Activated T-helper 1 cell treated with Interleukin-2 at 50 U/mL for 16 hours (primary cell): ENCODE results near the gene GALR3.
A peak's percentile ranks its signal among the peaks of the same experiment; 100 is the strongest.

Experiments
- DNase-seq: peaks from one replicate; pipeline ENCODE4 v3.0.0-alpha.2; 2020; ENCODE audit warnings: low read depth

GALR3 gene

GRCh38 chr22:37822079-37822833 is 926 bp upstream of the GALR3 start:
- no peak for DNase-seq

DNA sequence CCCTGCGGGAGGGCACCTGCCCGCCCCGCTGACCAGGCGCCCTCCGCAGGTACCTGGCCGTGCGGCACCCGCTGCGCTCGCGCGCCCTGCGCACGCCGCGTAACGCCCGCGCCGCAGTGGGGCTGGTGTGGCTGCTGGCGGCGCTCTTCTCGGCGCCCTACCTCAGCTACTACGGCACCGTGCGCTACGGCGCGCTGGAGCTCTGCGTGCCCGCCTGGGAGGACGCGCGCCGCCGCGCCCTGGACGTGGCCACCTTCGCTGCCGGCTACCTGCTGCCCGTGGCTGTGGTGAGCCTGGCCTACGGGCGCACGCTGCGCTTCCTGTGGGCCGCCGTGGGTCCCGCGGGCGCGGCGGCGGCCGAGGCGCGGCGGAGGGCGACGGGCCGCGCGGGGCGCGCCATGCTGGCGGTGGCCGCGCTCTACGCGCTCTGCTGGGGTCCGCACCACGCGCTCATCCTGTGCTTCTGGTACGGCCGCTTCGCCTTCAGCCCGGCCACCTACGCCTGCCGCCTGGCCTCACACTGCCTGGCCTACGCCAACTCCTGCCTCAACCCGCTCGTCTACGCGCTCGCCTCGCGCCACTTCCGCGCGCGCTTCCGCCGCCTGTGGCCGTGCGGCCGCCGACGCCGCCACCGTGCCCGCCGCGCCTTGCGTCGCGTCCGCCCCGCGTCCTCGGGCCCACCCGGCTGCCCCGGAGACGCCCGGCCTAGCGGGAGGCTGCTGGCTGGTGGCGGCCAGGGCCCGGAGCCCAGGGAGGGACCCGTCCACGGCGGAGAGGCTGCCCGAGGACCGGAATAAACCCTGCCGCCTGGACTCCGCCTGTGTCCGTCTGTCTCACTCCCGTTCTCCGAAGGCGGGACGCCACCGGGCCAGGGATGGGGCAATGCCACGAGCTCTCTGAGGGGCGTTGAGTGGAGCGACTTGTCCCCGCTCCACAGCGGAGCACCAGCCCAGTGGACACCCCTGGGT is 1.8 kb downstream of the GALR3 start:
- no peak for DNase-seq

- no peak for DNase-seq
Measured at GRCh38 chr22:37827056-37827455, 3.9 kb downstream of the GALR3 start.

GRCh38 chr22:37830093-37830842 is 7.1 kb downstream of the GALR3 start:
- DNase-seq, result no peak

- no peak for DNase-seq
Measured at GRCh38 chr22:37831472-37831871, 8.3 kb downstream of the GALR3 start.

- no peak for DNase-seq
Measured at GRCh38 chr22:37832022-37832857, 9.1 kb downstream of the GALR3 start.

DNA sequence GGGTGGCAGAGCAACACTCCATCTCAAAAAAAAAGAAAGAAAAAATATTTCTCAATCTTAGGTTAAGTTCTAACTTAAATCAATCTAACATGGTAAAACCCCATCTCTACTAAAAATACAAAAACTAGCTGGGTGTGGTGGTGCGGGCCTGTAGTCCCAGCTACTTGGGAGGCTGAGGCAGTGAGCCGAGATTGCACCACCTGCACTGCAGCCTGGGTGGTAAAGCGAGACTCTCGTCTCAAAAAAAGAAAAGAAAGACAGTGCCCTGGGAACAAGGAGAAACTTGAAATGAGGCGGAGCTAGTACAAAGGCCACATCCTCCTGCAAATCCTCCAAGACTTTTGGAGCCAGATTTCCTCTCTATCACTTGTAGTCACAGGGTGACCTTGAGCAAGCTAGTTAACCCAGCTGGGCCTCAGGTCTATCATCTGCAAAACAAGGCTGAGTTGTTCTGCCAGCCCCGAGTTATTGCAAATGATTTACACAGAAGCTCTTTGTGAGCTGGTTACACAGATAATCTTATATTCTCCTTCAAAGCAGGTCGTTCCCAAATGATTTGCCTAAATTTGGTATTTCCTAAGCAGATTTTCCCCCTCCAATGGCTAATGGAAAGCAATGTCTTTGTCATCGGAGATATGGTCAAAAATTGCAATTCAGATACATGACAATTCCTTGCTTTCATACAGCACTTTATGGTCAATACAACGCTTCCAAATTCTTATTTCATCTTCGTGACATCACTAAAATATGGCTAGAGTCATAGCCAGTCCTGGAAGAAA is 19.0 kb downstream of the GALR3 start:
- no peak for DNase-seq

- peak; percentile 35 for DNase-seq
Measured at GRCh38 chr22:37843741-37844089, 20.5 kb downstream of the GALR3 start.

GRCh38 chr22:37844904-37845329 is 21.7 kb downstream of the GALR3 start:
- no peak for DNase-seq

DNA sequence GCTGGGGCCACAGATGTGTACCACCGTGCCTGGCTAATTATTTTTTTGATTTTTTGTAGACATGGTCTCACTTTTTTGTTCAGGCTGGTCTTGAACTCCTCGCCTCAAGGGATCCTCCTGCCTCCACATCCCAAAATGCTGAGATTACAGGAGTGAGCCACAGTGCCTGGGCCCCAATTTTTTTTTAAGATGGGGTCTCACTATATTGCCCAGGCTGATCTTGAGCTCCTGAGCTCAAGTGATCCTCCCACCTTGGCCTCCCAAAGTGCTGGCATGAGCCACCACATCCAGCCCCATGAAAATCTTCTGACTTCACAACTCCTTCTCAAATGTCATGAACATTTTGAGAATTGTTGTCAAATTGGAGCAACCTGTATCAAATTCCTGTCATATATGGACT is 23.3 kb downstream of the GALR3 start:
- no peak for DNase-seq

DNA sequence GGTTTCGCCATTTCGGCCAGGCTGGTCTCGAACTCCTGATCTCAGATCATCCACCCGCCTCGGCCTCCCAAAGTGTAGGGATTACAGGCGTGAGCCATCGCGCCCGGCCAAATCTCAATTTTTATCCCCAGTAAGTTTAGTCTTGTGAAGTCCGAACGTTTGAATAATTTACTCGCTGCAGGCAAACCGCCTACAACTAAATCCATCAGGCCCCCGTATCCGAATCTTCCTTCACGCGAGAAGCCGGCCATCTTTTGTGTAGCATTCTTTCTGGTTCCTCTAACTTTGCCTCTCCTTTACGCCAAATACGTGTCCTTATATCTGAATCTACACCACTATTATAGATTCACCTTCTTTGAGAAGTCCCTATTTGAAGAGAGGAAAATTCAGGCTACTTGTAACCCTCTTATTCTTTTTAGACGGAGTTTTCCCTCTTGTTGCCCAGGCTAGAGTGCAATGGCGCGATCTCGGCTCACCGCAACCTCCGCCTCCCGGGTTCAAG is 25.5 kb downstream of the GALR3 start:
- no peak for DNase-seq

DNA sequence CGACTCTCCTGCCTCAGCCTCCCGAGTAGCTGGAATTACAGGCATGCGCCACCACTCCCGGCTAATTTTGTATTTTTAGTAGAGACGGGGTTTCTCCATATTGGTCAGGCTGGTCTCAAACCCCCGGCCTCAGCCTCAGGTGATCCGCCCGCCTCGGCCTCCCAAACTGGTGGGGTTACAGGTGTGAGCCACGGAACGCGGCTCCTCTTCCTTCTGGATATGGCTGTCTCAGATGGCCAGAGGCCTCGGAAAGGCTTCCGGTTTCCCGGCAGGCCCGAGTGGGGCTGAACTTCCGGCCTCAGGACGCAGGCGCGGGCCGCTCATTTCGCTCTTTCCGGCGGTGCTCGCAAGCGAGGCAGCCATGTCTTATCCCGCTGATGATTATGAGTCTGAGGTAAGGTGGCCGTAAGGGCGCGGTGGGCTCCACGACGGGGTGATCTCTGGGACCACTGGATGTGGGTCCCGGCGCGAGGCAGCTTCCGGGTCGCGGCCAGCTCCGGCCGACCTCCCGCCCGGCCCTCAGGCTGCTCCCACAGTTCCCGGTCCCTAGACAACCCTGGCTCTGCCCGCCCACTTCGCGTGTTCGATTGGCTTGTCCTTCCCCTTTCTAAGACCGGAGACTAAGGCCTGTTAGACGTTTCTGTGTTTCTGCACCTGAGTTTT is 26.0 kb downstream of the GALR3 start, which contains the start of gene EIF3L:
EIF3L (plus strand) TSS at position 331 of the 663 bp plus-strand sequence; CDS start at position 362, 31 bp downstream.
- peak; percentile 85 for DNase-seq

GRCh38 chr22:37850801-37851200 is 27.6 kb downstream of the GALR3 start:
- DNase-seq, result no peak

DNA sequence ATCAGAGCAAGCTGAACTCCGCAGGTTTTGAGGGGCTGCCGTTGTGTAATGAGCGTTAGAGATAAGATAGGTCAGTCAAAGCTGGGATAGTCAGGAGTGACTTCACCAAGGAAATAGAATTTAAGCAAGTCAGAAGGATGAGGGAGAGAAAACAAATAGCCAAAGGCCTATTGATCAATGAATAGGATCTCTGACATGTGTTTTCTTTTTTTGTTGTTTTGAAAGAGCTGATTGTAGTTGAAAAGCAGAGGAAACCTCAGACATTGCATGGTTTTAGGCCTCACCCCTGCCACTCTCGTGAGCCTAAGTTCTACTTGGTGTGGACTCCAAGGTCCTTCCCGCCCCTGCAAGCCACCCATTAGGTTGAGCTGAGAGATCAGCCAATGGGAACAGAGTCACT is 29.2 kb downstream of the GALR3 start:
- DNase-seq, result no peak

GRCh38 chr22:37854946-37855345 is 31.8 kb downstream of the GALR3 start:
- DNase-seq, result no peak

DNA sequence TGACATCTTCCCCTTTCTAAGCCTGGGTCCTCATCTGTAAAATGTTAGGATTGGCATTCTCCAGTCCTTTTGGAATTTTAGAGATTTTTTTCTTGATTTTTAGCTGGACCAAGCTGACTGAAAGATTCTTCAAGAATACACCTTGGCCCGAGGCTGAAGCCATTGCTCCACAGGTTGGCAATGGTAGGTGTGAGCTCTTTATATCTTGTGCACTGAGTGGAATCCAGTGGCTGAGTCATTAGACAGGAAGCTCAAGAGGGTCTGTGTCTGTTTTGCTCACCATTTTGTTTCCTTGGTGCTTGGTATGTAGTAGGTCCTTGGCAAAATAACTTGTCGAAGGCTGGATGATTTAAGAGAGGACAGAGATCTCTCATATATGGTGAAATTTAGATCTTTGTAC is 32.3 kb downstream of the GALR3 start:
- DNase-seq, result no peak

DNA sequence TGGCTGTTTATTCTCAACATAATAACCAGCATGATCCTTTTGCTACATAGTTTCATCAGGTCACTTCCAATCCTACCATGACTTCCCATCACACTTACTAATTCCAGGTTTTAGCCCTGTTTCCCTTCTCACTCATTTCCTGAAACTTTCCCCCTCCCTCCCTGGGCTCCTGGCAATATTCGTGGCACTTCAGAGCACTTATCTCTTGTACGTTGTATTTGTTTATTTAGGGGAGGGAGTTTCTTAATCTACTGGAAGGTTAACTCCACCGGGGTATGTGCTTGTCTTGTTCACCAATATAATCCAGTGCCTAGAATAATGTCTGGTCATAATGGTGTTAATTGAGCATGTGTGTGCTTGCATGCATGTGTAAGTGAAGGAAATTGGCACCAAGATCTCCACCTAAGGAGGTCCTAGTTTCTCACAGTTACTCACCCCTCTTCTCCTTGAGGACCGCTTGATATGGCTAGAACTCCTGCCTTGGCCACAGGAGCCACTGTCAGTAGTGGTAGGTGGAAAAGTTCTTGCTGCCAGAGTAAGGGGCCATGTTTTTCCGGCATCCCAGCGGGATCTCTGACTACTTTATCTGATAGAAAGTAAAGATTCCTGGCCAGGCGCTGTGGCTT is 37.7 kb downstream of the GALR3 start:
- DNase-seq, result no peak

DNA sequence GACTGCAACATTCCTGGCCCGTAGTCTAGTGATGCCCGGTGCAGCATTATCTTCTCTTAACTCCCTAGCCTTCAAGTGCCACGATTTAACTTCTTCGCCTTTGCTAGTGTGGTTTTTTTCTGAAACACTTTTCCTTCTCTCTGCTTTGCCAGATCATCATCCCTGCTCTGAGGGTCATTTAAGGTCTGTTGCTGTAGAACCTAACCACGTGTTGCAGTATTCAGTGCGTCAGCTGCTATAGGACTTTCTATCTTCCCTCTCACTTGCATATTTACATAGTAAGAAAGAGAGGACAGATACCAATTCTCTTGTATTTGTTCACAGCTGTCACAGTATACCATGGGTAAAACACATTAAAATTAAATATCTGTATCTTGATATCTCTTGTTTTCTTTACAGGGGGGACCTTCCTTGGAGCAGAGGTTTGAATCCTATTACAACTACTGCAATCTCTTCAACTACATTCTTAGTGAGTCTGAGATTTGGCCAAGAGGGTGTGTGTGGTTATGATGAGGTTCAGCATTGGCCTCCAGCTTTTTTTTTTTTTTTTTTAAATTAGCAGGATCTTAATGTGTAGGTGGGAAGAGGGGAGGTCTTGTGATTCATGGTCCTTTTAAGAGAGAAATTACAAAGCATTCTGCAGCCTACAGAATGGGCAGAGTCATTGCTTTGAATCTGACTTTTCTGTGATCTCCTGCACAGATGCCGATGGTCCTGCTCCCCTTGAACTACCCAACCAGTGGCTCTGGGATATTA is 39.6 kb downstream of the GALR3 start:
- DNase-seq, result no peak

DNA sequence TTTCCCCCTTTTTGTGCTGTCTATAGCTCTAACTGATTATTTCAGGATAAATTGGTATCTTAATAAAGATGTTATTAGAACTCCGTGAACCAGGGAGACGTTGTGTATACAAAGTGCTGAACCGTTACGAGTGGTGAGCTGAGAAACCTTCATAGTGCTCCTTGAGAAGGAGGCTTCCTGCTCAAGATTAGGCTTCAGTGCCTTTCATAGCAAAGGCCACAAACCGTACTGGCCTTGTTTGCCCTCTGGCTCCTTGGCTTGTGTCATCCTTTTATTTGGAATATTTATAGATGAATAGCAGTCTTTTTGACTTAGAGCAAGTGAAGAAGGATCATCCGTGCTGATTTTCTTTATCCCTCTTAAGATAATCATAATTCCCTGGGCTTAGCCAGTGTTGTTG is 42.3 kb downstream of the GALR3 start:
- no peak for DNase-seq
